Ishikawa (cell line): ENCODE data around the gene TMPRSS11E.

ENCODE experiments used
- CEBPB ChIP-seq: IDR thresholded peaks from 2 replicates; pipeline ENCODE4 v1.6.1; 2012
- CREB1 ChIP-seq: IDR thresholded peaks from 2 replicates; pipeline ENCODE4 v1.6.1; 2012; ENCODE audit warnings: low read depth
- RAD21 ChIP-seq: IDR thresholded peaks from 2 replicates; pipeline ENCODE4 v1.6.1; 2012; ENCODE audit warnings: low read depth
- TAF1 ChIP-seq: IDR thresholded peaks from 2 replicates; pipeline ENCODE4 v1.6.1; 2012; ENCODE audit warnings: low read depth, mild to moderate bottlenecking
- TEAD4 ChIP-seq: IDR thresholded peaks from 2 replicates; pipeline ENCODE4 v1.6.1; 2012
- YY1 ChIP-seq: IDR thresholded peaks from 2 replicates; pipeline ENCODE4 v1.6.1; 2012; ENCODE audit warnings: low read depth
- ZBTB7A ChIP-seq: IDR thresholded peaks from 2 replicates; pipeline ENCODE4 v1.6.1; 2012; ENCODE audit warnings: low read depth
- TF ChIP-seq, protein P1 (sequence below): IDR thresholded peaks from 2 replicates; pipeline ENCODE4 v1.6.1; 2012; ENCODE audit warnings: low read depth, mild to moderate bottlenecking

DNA sequence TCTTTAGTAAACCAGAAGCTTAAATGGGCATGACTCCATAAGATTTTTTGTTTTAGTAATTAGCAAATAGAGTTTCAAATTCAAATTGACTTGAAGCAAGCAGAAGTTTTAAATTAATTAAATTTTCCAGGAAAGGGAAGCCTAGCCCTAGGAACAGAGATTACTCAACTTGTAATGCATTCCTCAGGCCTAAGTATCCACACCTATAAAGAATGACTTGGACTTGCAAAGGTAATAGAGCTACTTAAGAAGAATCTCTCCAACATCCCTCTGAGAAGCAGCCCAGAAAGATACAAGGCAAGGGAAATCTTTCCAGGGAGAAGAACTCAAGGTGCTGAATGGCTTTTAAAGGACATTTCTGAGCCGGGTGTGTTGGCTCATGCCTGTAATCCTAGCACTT lies 16.9 kb upstream of the TMPRSS11E start:
- TF ChIP-seq TEAD4: no peak
- no peak for TF ChIP-seq YY1
- no peak for TF ChIP-seq TAF1
- no peak for TF ChIP-seq CREB1
- no peak for TF ChIP-seq RAD21
- no peak for TF ChIP-seq CEBPB
- TF ChIP-seq ZBTB7A: no peak
- TF ChIP-seq, protein P1, sequence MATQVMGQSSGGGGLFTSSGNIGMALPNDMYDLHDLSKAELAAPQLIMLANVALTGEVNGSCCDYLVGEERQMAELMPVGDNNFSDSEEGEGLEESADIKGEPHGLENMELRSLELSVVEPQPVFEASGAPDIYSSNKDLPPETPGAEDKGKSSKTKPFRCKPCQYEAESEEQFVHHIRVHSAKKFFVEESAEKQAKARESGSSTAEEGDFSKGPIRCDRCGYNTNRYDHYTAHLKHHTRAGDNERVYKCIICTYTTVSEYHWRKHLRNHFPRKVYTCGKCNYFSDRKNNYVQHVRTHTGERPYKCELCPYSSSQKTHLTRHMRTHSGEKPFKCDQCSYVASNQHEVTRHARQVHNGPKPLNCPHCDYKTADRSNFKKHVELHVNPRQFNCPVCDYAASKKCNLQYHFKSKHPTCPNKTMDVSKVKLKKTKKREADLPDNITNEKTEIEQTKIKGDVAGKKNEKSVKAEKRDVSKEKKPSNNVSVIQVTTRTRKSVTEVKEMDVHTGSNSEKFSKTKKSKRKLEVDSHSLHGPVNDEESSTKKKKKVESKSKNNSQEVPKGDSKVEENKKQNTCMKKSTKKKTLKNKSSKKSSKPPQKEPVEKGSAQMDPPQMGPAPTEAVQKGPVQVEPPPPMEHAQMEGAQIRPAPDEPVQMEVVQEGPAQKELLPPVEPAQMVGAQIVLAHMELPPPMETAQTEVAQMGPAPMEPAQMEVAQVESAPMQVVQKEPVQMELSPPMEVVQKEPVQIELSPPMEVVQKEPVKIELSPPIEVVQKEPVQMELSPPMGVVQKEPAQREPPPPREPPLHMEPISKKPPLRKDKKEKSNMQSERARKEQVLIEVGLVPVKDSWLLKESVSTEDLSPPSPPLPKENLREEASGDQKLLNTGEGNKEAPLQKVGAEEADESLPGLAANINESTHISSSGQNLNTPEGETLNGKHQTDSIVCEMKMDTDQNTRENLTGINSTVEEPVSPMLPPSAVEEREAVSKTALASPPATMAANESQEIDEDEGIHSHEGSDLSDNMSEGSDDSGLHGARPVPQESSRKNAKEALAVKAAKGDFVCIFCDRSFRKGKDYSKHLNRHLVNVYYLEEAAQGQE: no peak
